ENCODE measurements around the gene SLC38A8.

The SLC38A8 gene

GRCh38 chr16:84081446-84081989 is 38.9 kb upstream of the SLC38A8 start:
- H3K4me3 ChIP-seq (ENCODE audit: low read depth, low read length), result no peak overlapping the region
- in situ Hi-C loops (cut with HindIII; ENCODE audit: low sequenced_read_pairs), result no loop called here
- TF ChIP-seq CTCF (IDR thresholded peaks at IDR 0.05; ENCODE audit: low read depth, low read length, missing control alignments), result no peak
- no peak for DNase-seq (ENCODE audit: low read depth)

GRCh38 chr16:84080813-84081212 is 38.2 kb upstream of the SLC38A8 start:
- DNase-seq (ENCODE audit: low read depth), result no peak
- in situ Hi-C loops (cut with HindIII; ENCODE audit: low sequenced_read_pairs), result no loop called here
- no peak for TF ChIP-seq CTCF (IDR thresholded peaks at IDR 0.05; ENCODE audit: low read depth, low read length, missing control alignments)
- no peak overlapping the region for H3K4me3 ChIP-seq (ENCODE audit: low read depth, low read length)

GRCh38 chr16:84080378-84080777 is 37.8 kb upstream of the SLC38A8 start:
- in situ Hi-C loops (cut with HindIII; ENCODE audit: low sequenced_read_pairs), result no loop called here
- no peak for DNase-seq (ENCODE audit: low read depth)
- H3K4me3 ChIP-seq (ENCODE audit: low read depth, low read length), result no peak overlapping the region
- no peak for TF ChIP-seq CTCF (IDR thresholded peaks at IDR 0.05; ENCODE audit: low read depth, low read length, missing control alignments)

- in situ Hi-C loops (cut with HindIII; ENCODE audit: low sequenced_read_pairs), result no loop called here
- no peak for TF ChIP-seq CTCF (IDR thresholded peaks at IDR 0.05; ENCODE audit: low read depth, low read length, missing control alignments)
- no peak for DNase-seq (ENCODE audit: low read depth)
- no peak overlapping the region for H3K4me3 ChIP-seq (ENCODE audit: low read depth, low read length)
Observed at GRCh38 chr16:84079664-84080063, 37.1 kb upstream of the SLC38A8 start.

- no peak overlapping the region for H3K4me3 ChIP-seq (ENCODE audit: low read depth, low read length)
- in situ Hi-C loops (cut with HindIII; ENCODE audit: low sequenced_read_pairs), result no loop called here
- no peak for DNase-seq (ENCODE audit: low read depth)
- no peak for TF ChIP-seq CTCF (IDR thresholded peaks at IDR 0.05; ENCODE audit: low read depth, low read length, missing control alignments)
Observed at GRCh38 chr16:84075376-84075775, 32.8 kb upstream of the SLC38A8 start.

GRCh38 chr16:84074721-84075120 is 32.1 kb upstream of the SLC38A8 start:
- no peak for DNase-seq (ENCODE audit: low read depth)
- TF ChIP-seq CTCF (IDR thresholded peaks at IDR 0.05; ENCODE audit: low read depth, low read length, missing control alignments), result no peak
- H3K4me3 ChIP-seq (ENCODE audit: low read depth, low read length), result no peak overlapping the region
- in situ Hi-C loops (cut with HindIII; ENCODE audit: low sequenced_read_pairs), result no loop called here

GRCh38 chr16:84072014-84072413 is 29.4 kb upstream of the SLC38A8 start:
- H3K4me3 ChIP-seq (ENCODE audit: low read depth, low read length), result no peak overlapping the region
- DNase-seq (ENCODE audit: low read depth), result no peak
- in situ Hi-C loops (cut with HindIII; ENCODE audit: low sequenced_read_pairs), result no loop called here
- no peak for TF ChIP-seq CTCF (IDR thresholded peaks at IDR 0.05; ENCODE audit: low read depth, low read length, missing control alignments)
